Type B pancreatic cell (in vitro differentiated cells): ENCODE measurements around the gene AOPEP. TPM values are rescaled to one million over a fixed set of nuclear protein-coding genes. Genes with fewer than 3 reads are reported as not detected.

Experiments
- DNase-seq: peaks from one replicate; pipeline ENCODE4 v3.0.0; 2021; ENCODE audit warnings: mixed read lengths; ENCODE audit not compliant: unreplicated experiment; ENCODE audit errors: extremely low spot score
- H3K27ac Mint-ChIP-seq: 2 replicates; pipeline ENCODE4 v1.8.0; 2021; ENCODE audit warnings: mild to moderate bottlenecking, mixed read lengths
- H3K27me3 Mint-ChIP-seq: 2 replicates; pipeline ENCODE4 v1.8.0; 2021; ENCODE audit warnings: mixed read lengths
- H3K36me3 Mint-ChIP-seq: 2 replicates; pipeline ENCODE4 v1.8.0; 2021; ENCODE audit warnings: mixed read lengths
- H3K4me1 Mint-ChIP-seq: one replicate; pipeline ENCODE4 v1.8.0; 2021; ENCODE audit warnings: mixed read lengths; ENCODE audit not compliant: unreplicated experiment
- H3K4me3 Mint-ChIP-seq: 2 replicates; pipeline ENCODE4 v1.8.0; 2021; ENCODE audit warnings: mild to moderate bottlenecking, mixed read lengths
- H3K9me3 Mint-ChIP-seq: 2 replicates; pipeline ENCODE4 v1.8.0; 2021; ENCODE audit warnings: mixed read lengths
- CTCF ChIP-seq: fragments of 200-600 bp; sonication (generic); conservative IDR thresholded peaks from 2 replicates; pipeline ENCODE4 v1.5.0; 2021; ENCODE audit warnings: antibody characterized with exemption, mild to moderate bottlenecking
- total RNA-seq: library from RNA; stranded (reverse); gene quantifications from 2 replicates; pipeline ENCODE4 v1.2.1, GENCODE V29; 2021; ENCODE audit warnings: low replicate concordance

Gene AOPEP
- total RNA-seq, 1 donor from 2014 or later, result 89.3 TPM

- TF ChIP-seq CTCF, result no peak
- H3K4me3 Mint-ChIP-seq, result peak overlapping the region; percentile 40
- peak overlapping the region; percentile 91 for H3K27ac Mint-ChIP-seq
- peaks cover 82% of the 10 kb centered on the region for H3K4me1 Mint-ChIP-seq
- no peak for DNase-seq
- H3K27me3 Mint-ChIP-seq, result no peaks in the 10 kb centered on the region
- H3K9me3 Mint-ChIP-seq, result no peaks in the 10 kb centered on the region
- H3K36me3 Mint-ChIP-seq, result peaks cover 33% of the 10 kb centered on the region
These were observed 299.6 kb downstream of the AOPEP start for GRCh38 chr9:95026148-95026524.

- Mint-ChIP-seq H3K4me1 (peaks cover 83% of the 10 kb centered on the region), H3K27ac (peak overlapping the region; percentile 66), H3K27me3 (no peaks in the 10 kb centered on the region), H3K9me3 (no peaks in the 10 kb centered on the region), H3K36me3 (peaks cover 24% of the 10 kb centered on the region), H3K4me3 (no peak overlapping the region)
- DNase-seq, result no peak
- no peak for TF ChIP-seq CTCF
These were observed 301.7 kb downstream of the AOPEP start for GRCh38 chr9:95027914-95028852.

DNA sequence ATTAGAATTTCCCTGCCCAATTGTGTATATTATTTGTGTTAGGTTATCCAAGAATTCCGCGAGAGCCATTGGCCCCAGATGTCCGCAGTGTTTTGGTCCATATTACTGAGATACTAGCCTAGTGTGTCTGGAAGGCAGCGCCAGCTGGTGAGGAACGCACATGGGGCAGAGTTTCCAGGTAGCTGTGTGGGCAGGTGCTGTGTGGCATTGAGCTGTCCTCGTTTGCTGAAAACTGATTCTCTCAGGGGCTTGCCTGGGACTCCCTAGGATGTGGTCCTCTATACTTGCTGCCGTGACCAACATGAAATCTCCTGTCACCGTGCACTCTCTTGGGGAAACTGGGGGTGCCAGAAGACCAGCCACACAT lies 302.3 kb downstream of the AOPEP start:
- no peak for DNase-seq
- Mint-ChIP-seq H3K27ac (peak overlapping the region; percentile 66), H3K36me3 (peaks cover 26% of the 10 kb centered on the region), H3K9me3 (no peaks in the 10 kb centered on the region), H3K27me3 (no peaks in the 10 kb centered on the region), H3K4me1 (peaks cover 80% of the 10 kb centered on the region), H3K4me3 (no peak overlapping the region)
- TF ChIP-seq CTCF, result no peak

DNA sequence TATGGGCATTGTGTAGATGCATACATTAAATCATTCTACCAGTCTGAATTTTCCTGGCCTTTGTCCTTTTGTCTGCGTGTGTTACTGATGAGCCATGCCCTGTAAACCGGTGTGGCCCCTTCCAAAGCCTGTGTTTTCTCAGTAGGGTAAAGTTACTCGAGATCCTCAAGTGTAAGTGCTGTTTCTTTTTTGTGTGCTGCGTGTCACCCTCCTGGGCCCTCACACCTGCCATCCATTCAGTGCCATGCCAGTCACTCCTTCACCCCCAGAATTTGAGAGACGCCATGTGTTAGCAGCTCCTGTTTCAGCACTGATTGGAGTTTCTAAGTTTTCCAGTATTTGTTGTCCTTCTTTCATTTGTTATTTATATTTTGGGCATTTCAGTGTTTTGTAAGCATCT lies 302.8 kb downstream of the AOPEP start:
- peaks cover 29% of the 10 kb centered on the region for H3K36me3 Mint-ChIP-seq
- no peaks in the 10 kb centered on the region for H3K9me3 Mint-ChIP-seq
- H3K27ac Mint-ChIP-seq, result peak overlapping the region; percentile 66
- H3K4me1 Mint-ChIP-seq, result peaks cover 75% of the 10 kb centered on the region
- no peaks in the 10 kb centered on the region for H3K27me3 Mint-ChIP-seq
- TF ChIP-seq CTCF, result no peak
- DNase-seq, result no peak
- H3K4me3 Mint-ChIP-seq, result no peak overlapping the region

DNA sequence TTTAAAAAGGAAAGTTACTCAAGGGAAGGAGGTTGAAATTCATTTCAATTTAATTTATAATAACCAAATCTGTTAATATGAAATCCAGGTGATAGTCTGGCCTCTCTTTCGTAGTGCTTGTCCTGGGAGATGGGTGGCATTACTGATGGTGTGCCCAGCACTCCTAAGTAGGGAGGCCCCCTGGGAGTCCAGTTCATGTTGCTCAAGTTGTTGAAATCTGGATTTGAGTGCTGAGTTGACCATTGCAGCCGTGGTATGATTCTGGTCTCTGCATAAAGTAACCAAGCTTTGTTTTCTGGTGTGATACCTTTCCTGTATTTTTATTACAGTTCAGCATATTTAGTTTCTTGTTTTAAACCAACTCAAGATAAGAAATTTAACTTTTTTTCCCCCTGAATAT lies 303.2 kb downstream of the AOPEP start:
- no peak for TF ChIP-seq CTCF
- Mint-ChIP-seq H3K36me3 (peaks cover 30% of the 10 kb centered on the region), H3K4me3 (no peak overlapping the region), H3K27me3 (no peaks in the 10 kb centered on the region), H3K27ac (peak overlapping the region; percentile 66), H3K4me1 (peaks cover 74% of the 10 kb centered on the region), H3K9me3 (no peaks in the 10 kb centered on the region)
- DNase-seq, result no peak
